ENCODE results near the gene LPAR3. TPM values are rescaled to one million over a fixed set of nuclear protein-coding genes. Genes with fewer than 3 reads are reported as not detected.
"Not testable (repeated sequence)": the region's sequence is repeated elsewhere in the genome, so short reads cannot be mapped to it uniquely, and the experiment has no call there.

LPAR3 gene
- total and polyA plus RNA-seq, 9 donors, result 0.05 to 0.50 (median 0.20) TPM

DNA sequence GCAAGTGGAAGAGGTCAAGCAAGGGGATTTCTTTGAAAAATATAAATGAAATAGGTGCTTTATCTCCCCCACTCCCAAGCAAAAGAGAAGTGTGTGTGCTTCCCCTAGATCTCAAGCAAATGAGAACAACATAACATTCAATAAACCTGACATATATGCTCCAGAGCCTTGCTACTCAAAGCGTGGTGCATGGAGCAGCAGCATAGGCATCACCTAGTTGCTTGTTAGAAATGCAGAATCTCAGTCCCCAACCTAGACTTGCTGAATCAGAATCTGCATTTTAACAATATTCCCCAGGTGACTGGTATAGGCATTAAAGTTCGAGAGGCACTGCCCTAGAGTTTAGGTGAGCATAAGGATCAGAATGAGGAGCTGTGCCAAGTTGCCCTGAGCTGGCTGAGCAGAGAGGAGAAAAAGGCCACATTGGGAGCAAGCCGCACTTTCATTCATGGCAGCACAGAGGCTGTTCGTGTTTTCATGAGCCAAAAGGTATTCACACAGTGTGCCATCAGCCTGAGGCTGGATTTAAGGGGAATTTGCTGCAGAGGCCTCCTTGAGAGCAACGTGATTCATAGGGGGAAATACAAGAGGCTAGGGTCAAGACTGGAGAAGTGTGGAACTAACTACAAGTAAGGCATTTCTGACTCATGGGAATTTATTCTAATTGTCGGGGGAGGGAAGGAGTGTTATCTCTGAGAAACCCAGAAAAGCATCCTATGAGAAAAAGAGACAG is 14.3 kb upstream of the LPAR3 start:
- DNase-seq, result no peak
- Histone ChIP-seq H3K4me1 (ENCODE audit: control insufficient read depth, insufficient read depth, low read length) (no peaks in the 10 kb centered on the region), H3K9me3 (replicated peaks; ENCODE audit: control insufficient read depth, low read depth, low read length) (no peaks in the 10 kb centered on the region), H3K4me3 (ENCODE audit: low read length) (no peak overlapping the region), H3K27me3 (ENCODE audit: control insufficient read depth, insufficient read depth, low read length) (peaks cover 3% of the 10 kb centered on the region), H3K27ac (ENCODE audit: low read length) (no peak overlapping the region), H3K36me3 (ENCODE audit: control insufficient read depth, insufficient read depth, low read length) (no peaks in the 10 kb centered on the region)
- WGBS (ENCODE audit: insufficient coverage), result 62% methylated on average over 5 of the region's 6 CpGs

DNA sequence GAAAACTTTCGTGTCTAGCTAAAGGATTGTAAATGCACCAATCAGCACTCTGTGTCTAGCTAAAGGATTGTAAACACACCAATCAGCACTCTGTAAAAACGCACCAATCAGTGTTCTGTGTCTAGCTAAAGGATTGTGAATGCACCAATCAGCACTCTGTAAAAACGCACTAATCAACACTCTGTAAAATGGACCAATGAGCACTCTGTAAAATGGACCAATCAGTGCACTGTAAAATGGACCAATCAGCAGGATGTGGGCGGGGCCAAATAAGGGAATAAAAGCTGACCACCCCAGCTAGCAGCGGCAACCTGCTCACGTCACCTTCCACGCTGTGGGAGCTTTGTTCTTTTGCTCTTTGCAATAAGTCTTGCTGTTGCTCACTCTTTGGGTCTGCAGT is 9.7 kb upstream of the LPAR3 start:
- not testable (repeated sequence) for H3K27me3 ChIP-seq (ENCODE audit: control insufficient read depth, insufficient read depth, low read length); H3K4me1 ChIP-seq (ENCODE audit: control insufficient read depth, insufficient read depth, low read length); H3K27ac ChIP-seq (ENCODE audit: low read length); H3K9me3 ChIP-seq (replicated peaks; ENCODE audit: control insufficient read depth, low read depth, low read length); H3K36me3 ChIP-seq (ENCODE audit: control insufficient read depth, insufficient read depth, low read length); H3K4me3 ChIP-seq (ENCODE audit: low read length); DNase-seq
- WGBS (ENCODE audit: insufficient coverage), result 87% methylated on average over 7 of the region's 7 CpGs

DNA sequence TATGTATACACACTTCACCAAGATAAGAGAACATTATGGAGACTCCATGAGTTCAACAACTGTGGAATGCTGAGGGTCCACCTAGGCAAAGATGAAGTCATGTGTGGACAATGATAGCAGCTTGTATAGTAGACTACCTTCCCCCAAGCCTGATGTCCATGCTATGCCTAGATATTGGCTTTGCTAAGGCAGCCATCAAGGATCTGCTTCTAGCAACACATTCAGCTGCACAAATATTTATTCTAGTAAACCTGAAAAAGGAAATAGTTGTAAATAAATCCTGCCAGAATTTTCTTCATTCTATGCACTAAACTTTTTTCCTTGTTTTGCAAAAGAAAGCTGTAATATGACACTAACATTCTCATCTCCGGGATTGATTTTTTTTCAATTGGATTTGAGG is 7.0 kb upstream of the LPAR3 start:
- H3K27me3 ChIP-seq (ENCODE audit: control insufficient read depth, insufficient read depth, low read length), result peaks cover 4% of the 10 kb centered on the region
- no peaks in the 10 kb centered on the region for H3K4me1 ChIP-seq (ENCODE audit: control insufficient read depth, insufficient read depth, low read length)
- no peaks in the 10 kb centered on the region for H3K9me3 ChIP-seq (replicated peaks; ENCODE audit: control insufficient read depth, low read depth, low read length)
- DNase-seq, result no peak
- H3K36me3 ChIP-seq (ENCODE audit: control insufficient read depth, insufficient read depth, low read length), result no peaks in the 10 kb centered on the region
- H3K27ac ChIP-seq (ENCODE audit: low read length), result no peak overlapping the region
- H3K4me3 ChIP-seq (ENCODE audit: low read length), result no peak overlapping the region
- WGBS (ENCODE audit: insufficient coverage), result no CpG with 5 or more reads among the region's 1 CpG

DNA sequence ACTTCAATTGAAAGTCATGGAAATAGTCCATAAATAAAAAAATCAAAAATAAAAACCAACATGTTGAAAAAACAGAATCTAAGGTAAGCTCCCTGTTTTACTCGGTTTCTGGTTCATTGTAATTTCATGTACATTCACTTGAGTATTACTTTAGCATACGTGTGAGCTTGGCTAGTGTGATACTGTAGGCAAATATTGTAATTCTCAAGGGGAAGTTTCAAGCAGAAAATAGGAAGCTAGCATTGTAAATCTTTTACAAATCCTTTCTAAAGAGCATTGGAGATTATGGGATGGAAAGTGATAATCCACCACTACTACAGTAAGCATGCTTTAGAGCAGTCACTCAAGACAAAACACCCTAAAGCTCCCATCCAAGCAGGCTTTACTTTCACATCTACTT is 3.3 kb upstream of the LPAR3 start:
- peaks cover 10% of the 10 kb centered on the region for H3K4me1 ChIP-seq (ENCODE audit: control insufficient read depth, insufficient read depth, low read length)
- H3K27ac ChIP-seq (ENCODE audit: low read length), result no peak overlapping the region
- peaks cover 25% of the 10 kb centered on the region for H3K27me3 ChIP-seq (ENCODE audit: control insufficient read depth, insufficient read depth, low read length)
- no peak for DNase-seq
- H3K4me3 ChIP-seq (ENCODE audit: low read length), result no peak overlapping the region
- no CpG with 5 or more reads among the region's 2 CpGs for WGBS (ENCODE audit: insufficient coverage)
- no peaks in the 10 kb centered on the region for H3K9me3 ChIP-seq (replicated peaks; ENCODE audit: control insufficient read depth, low read depth, low read length)
- no peaks in the 10 kb centered on the region for H3K36me3 ChIP-seq (ENCODE audit: control insufficient read depth, insufficient read depth, low read length)

DNA sequence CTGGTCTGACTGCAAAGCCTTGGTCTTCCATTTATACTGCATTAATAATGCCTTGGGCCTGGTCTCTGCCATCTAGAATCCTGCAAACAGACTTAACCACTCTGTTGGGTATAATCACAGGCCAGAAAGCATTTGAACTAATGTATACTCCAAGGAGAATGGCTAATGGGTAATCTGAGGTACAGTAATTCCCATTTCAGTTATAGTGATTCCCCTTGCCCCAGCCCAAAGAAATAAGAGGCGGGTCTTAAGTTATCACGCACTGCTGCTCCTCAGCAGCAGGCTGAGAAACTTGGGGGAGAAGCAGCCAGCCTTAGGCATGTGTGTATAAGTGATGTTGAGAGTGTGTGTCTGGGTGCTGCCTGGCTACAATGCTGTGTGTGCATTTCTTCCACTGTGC is 2.4 kb downstream of the LPAR3 start:
- Histone ChIP-seq H3K27ac (ENCODE audit: low read length) (no peak overlapping the region), H3K4me3 (ENCODE audit: low read length) (no peak overlapping the region), H3K9me3 (replicated peaks; ENCODE audit: control insufficient read depth, low read depth, low read length) (no peaks in the 10 kb centered on the region), H3K4me1 (ENCODE audit: control insufficient read depth, insufficient read depth, low read length) (peaks cover 10% of the 10 kb centered on the region), H3K36me3 (ENCODE audit: control insufficient read depth, insufficient read depth, low read length) (no peaks in the 10 kb centered on the region), H3K27me3 (ENCODE audit: control insufficient read depth, insufficient read depth, low read length) (peaks cover 24% of the 10 kb centered on the region)
- DNase-seq, result no peak
- WGBS (ENCODE audit: insufficient coverage), result no CpG with 5 or more reads among the region's 2 CpGs

DNA sequence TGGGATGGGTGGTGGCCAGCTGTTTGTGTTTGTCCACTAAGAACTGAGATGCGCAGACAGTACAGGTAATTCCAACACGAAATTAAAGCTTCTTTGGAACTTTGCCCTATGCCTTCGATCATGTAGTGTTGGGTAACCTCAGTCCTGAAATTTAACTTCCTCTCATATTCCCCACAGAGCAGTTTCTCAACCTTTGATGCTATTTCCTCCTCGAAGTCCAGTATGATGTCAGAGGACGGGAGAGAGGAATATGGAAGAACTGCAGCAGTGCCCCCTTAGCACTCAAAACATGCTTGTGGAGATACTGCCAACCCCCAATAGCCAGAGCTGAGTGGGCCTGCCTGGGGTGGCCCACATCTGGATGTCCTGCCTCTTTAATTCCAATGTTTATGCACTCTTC is 3.6 kb downstream of the LPAR3 start:
- no CpG with 5 or more reads among the region's 5 CpGs for WGBS (ENCODE audit: insufficient coverage)
- H3K27ac ChIP-seq (ENCODE audit: low read length), result no peak overlapping the region

DNA sequence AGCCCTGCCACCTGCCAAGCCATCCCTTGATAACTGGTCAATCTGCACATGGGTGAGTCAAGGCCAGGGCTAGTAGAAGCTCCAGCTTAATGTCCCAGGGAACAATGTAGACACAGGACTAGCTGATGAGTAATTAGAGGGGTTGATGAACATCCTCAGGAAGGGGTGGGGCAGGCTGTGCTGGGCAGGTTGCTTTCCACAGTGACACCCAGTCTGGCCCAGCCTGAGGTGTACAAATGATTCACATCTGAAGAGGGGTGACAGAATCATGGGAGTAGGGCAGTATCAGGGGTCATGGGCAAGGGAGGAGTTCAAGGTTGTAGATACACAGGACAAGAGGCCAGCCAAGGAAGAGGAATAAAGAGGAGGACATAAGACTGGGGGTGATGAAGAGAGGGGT is 4.3 kb downstream of the LPAR3 start:
- H3K9me3 ChIP-seq (replicated peaks; ENCODE audit: control insufficient read depth, low read depth, low read length), result no peaks in the 10 kb centered on the region
- H3K27me3 ChIP-seq (ENCODE audit: control insufficient read depth, insufficient read depth, low read length), result peaks cover 17% of the 10 kb centered on the region
- no peaks in the 10 kb centered on the region for H3K36me3 ChIP-seq (ENCODE audit: control insufficient read depth, insufficient read depth, low read length)
- DNase-seq, result no peak
- H3K27ac ChIP-seq (ENCODE audit: low read length), result no peak overlapping the region
- H3K4me1 ChIP-seq (ENCODE audit: control insufficient read depth, insufficient read depth, low read length), result peaks cover 10% of the 10 kb centered on the region
- no peak overlapping the region for H3K4me3 ChIP-seq (ENCODE audit: low read length)

More for the DNA sequence above, 3.6 kb downstream of the LPAR3 start:
- Histone ChIP-seq H3K27me3 (ENCODE audit: control insufficient read depth, insufficient read depth, low read length) (peaks cover 21% of the 10 kb centered on the region), H3K36me3 (ENCODE audit: control insufficient read depth, insufficient read depth, low read length) (no peaks in the 10 kb centered on the region), H3K4me3 (ENCODE audit: low read length) (no peak overlapping the region), H3K9me3 (replicated peaks; ENCODE audit: control insufficient read depth, low read depth, low read length) (no peaks in the 10 kb centered on the region), H3K4me1 (ENCODE audit: control insufficient read depth, insufficient read depth, low read length) (peaks cover 10% of the 10 kb centered on the region)
- no peak for DNase-seq

DNA sequence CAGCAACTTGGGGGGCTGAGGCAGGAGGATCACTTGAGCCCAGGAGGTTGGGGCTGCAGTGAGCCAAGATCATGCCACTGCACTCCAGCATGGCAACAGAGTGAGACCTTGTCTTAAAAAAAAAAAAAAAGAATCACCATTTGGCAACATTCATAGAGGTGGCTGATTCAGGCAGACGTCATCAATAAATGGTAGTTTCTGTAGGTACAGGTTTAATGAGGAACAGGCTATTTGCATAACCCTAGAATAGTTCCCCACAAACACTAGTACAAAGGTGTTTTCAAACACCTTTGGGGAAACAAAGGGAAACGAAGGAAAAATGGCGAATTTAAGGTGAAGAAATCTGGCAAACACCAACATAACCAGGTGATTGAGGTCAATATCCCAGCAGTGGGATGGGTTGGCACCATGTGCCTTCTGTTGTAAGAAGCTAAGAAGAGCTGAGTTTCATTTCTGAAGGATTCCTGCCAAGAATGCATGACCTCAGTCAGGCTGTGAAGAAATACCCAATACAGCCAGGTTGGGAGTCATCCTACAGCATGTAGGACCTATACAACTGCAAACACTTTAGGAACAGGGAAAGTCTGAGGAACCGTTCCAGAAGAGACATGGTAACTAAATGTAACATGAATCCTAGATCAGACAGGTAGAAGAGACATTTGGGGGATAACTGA is 5.6 kb downstream of the LPAR3 start:
- DNase-seq, result no peak
- H3K27ac ChIP-seq (ENCODE audit: low read length), result no peak overlapping the region
- no peak overlapping the region for H3K4me3 ChIP-seq (ENCODE audit: low read length)
- H3K36me3 ChIP-seq (ENCODE audit: control insufficient read depth, insufficient read depth, low read length), result no peaks in the 10 kb centered on the region
- H3K9me3 ChIP-seq (replicated peaks; ENCODE audit: control insufficient read depth, low read depth, low read length), result no peaks in the 10 kb centered on the region
- peaks cover 2% of the 10 kb centered on the region for H3K4me1 ChIP-seq (ENCODE audit: control insufficient read depth, insufficient read depth, low read length)
- WGBS (ENCODE audit: insufficient coverage), result no CpG with 5 or more reads among the region's 4 CpGs
- peaks cover 5% of the 10 kb centered on the region for H3K27me3 ChIP-seq (ENCODE audit: control insufficient read depth, insufficient read depth, low read length)

DNA sequence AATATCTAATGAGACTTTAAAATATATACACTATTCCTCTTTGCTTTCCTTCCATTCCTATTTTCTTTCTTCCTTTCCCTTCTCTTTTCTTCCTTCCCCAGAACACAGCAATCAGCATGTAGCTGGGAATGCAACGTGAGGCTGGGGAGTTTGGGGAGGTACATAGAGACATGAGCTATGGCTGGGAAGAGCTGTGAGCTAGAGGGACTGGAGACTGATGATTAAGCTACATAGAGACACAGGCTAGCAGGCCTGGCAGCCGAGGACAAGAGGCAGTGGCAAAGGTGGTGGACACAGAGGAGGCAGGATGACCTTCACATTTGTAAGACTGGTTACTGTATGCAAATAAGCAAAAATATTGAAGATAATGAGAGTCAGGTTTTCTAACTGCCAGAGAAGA is 7.5 kb downstream of the LPAR3 start:
- Histone ChIP-seq H3K9me3 (replicated peaks; ENCODE audit: control insufficient read depth, low read depth, low read length) (no peaks in the 10 kb centered on the region), H3K4me3 (ENCODE audit: low read length) (no peak overlapping the region), H3K36me3 (ENCODE audit: control insufficient read depth, insufficient read depth, low read length) (no peaks in the 10 kb centered on the region), H3K27me3 (ENCODE audit: control insufficient read depth, insufficient read depth, low read length) (no peaks in the 10 kb centered on the region), H3K27ac (ENCODE audit: low read length) (no peak overlapping the region), H3K4me1 (ENCODE audit: control insufficient read depth, insufficient read depth, low read length) (no peaks in the 10 kb centered on the region)
- DNase-seq, result no peak
- 78% methylated on average over 1 of the region's 2 CpGs for WGBS (ENCODE audit: insufficient coverage)

DNA sequence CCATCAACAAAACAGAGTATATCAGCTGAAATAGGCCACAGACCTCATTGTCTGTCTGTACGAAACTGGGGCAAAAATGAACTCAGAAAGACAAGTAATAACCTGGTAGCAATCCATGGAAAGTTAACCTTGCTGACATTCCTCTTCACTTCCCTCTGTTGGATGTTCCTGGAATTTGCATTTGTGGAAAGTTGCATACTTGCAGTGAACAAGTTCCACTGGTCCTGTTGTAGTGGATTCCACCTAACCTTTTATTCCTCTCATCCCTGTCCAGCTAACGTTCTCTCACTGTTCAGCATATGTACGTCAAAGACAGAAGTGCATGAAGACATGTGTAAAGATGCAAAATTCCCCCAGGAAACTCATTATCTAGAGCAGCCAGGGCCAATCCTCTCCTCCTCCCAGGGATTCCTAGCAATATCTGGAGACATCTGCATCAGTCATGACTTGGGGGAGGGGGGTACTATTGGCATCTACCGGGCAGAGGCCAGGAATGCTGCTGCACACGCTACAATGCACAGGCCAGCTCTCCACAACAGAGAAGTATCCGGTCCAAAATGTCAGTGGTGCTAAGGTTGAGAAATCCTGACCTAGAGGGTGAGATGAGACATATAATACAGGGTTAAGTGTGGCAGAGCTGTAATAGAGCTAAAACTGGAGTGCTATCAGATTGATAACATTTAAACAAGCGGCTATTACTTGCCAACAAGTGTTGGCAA is 8.2 kb downstream of the LPAR3 start:
- 43% methylated on average over 1 of the region's 7 CpGs for WGBS (ENCODE audit: insufficient coverage)
- H3K4me1 ChIP-seq (ENCODE audit: control insufficient read depth, insufficient read depth, low read length), result no peaks in the 10 kb centered on the region
- no peaks in the 10 kb centered on the region for H3K36me3 ChIP-seq (ENCODE audit: control insufficient read depth, insufficient read depth, low read length)
- DNase-seq, result no peak
- H3K9me3 ChIP-seq (replicated peaks; ENCODE audit: control insufficient read depth, low read depth, low read length), result no peaks in the 10 kb centered on the region
- no peak overlapping the region for H3K4me3 ChIP-seq (ENCODE audit: low read length)
- no peaks in the 10 kb centered on the region for H3K27me3 ChIP-seq (ENCODE audit: control insufficient read depth, insufficient read depth, low read length)
- no peak overlapping the region for H3K27ac ChIP-seq (ENCODE audit: low read length)
